H9 (cell line): ENCODE results near the gene RTN4R. TPM values are rescaled to one million over a fixed set of nuclear protein-coding genes. Genes with fewer than 3 reads are reported as not detected.

Experiments used
- DNase-seq: peaks from one replicate; pipeline ENCODE4 v3.0.0-alpha.2; 2017
- H2AFZ ChIP-seq: one replicate; pipeline ENCODE4 v1.6.1; 2013; ENCODE audit warnings: mild to moderate bottlenecking, low read length, control low read depth, moderate library complexity
- H2AK5ac ChIP-seq: 2 replicates; pipeline ENCODE4 v1.6.1; 2013; ENCODE audit warnings: low read length, control low read depth, mixed read lengths; ENCODE audit not compliant: insufficient read length
- H2BK120ac ChIP-seq: one replicate; pipeline ENCODE4 v1.6.1; 2013; ENCODE audit warnings: low read depth, mild to moderate bottlenecking, low read length, control low read depth, inconsistent platforms; ENCODE audit not compliant: poor library complexity, severe bottlenecking
- H2BK12ac ChIP-seq: 2 replicates; pipeline ENCODE4 v1.6.1; 2013; ENCODE audit warnings: low read length, control low read depth, mixed read lengths, low read depth; ENCODE audit not compliant: insufficient read length
- H2BK15ac ChIP-seq: 2 replicates; pipeline ENCODE4 v1.6.1; 2013; ENCODE audit warnings: low read depth, low read length, control low read depth
- H2BK20ac ChIP-seq: one replicate; pipeline ENCODE4 v1.6.1; 2013; ENCODE audit warnings: low read depth, mild to moderate bottlenecking, low read length, control low read depth, inconsistent platforms; ENCODE audit not compliant: poor library complexity, severe bottlenecking
- H2BK5ac ChIP-seq: 2 replicates; pipeline ENCODE4 v1.6.1; 2013; ENCODE audit warnings: low read length, control low read depth, mixed read lengths; ENCODE audit not compliant: insufficient read length
- H3K14ac ChIP-seq: 2 replicates; pipeline ENCODE4 v1.6.1; 2013; ENCODE audit warnings: low read length, control low read depth; ENCODE audit not compliant: insufficient read depth
- H3K18ac ChIP-seq: 2 replicates; pipeline ENCODE4 v1.6.1; 2013; ENCODE audit warnings: low read depth, mild to moderate bottlenecking, mixed read lengths, low read length, control low read depth; ENCODE audit not compliant: insufficient read length
- H3K23ac ChIP-seq: 2 replicates; pipeline ENCODE4 v1.6.1; 2013; ENCODE audit warnings: low read length, control low read depth, mixed read lengths, low read depth; ENCODE audit not compliant: insufficient read length
- H3K23me2 ChIP-seq: 2 replicates; pipeline ENCODE4 v1.6.1; 2013; ENCODE audit warnings: low read depth, mild to moderate bottlenecking, mixed read lengths, low read length, control low read depth; ENCODE audit not compliant: insufficient read length, poor library complexity, severe bottlenecking
- H3K27ac ChIP-seq: 2 replicates; pipeline ENCODE4 v1.5.1; 2013; ENCODE audit warnings: low read length, control low read depth, mixed read lengths, low read depth; ENCODE audit not compliant: insufficient read length
- H3K27me3 ChIP-seq: 2 replicates; pipeline ENCODE4 v1.6.1; 2013; ENCODE audit warnings: low read length, control low read depth, inconsistent platforms; ENCODE audit not compliant: insufficient read depth
- H3K4ac ChIP-seq: 2 replicates; pipeline ENCODE4 v1.6.1; 2013; ENCODE audit warnings: low read depth, mild to moderate bottlenecking, control low read depth, inconsistent platforms, low read length, moderate library complexity
- H3K4me1 ChIP-seq: 2 replicates; pipeline ENCODE4 v1.6.1; 2013; ENCODE audit warnings: low read length, control low read depth, inconsistent platforms; ENCODE audit not compliant: insufficient read depth
- H3K4me2 ChIP-seq: 2 replicates; pipeline ENCODE4 v1.6.1; 2013; ENCODE audit warnings: low read length, control low read depth, mixed read lengths; ENCODE audit not compliant: insufficient read length, insufficient read depth
- H3K56ac ChIP-seq: 2 replicates; pipeline ENCODE4 v1.6.1; 2013; ENCODE audit warnings: low read depth, mild to moderate bottlenecking, mixed read lengths, low read length, control low read depth; ENCODE audit not compliant: insufficient read length
- H3K79me1 ChIP-seq: 2 replicates; pipeline ENCODE4 v1.6.1; 2013; ENCODE audit warnings: low read depth, mild to moderate bottlenecking, moderate library complexity, low read length, control low read depth, inconsistent platforms; ENCODE audit not compliant: insufficient read depth, poor library complexity, severe bottlenecking
- H3K79me2 ChIP-seq: 2 replicates; pipeline ENCODE4 v1.6.1; 2013; ENCODE audit warnings: low read length, control low read depth, inconsistent platforms; ENCODE audit not compliant: insufficient read depth
- H3K9ac ChIP-seq: 2 replicates; pipeline ENCODE4 v1.6.1; 2013; ENCODE audit warnings: low read length, control low read depth, mixed read lengths; ENCODE audit not compliant: insufficient read length; ENCODE audit errors: extremely low read depth
- H3K9me3 ChIP-seq: one replicate; pipeline ENCODE4 v1.6.1; 2013; ENCODE audit warnings: low read depth, low read length, inconsistent platforms; ENCODE audit not compliant: control insufficient read depth
- H3T11ph ChIP-seq: one replicate; pipeline ENCODE4 v1.6.1; 2013; ENCODE audit warnings: mild to moderate bottlenecking, low read length, control low read depth, inconsistent platforms
- H4K20me1 ChIP-seq: one replicate; pipeline ENCODE4 v1.6.1; 2013; ENCODE audit not compliant: control insufficient read depth, insufficient read length, insufficient read depth
- H4K5ac ChIP-seq: 2 replicates; pipeline ENCODE4 v1.6.1; 2013; ENCODE audit warnings: low read depth, mild to moderate bottlenecking, mixed read lengths, low read length, control low read depth; ENCODE audit not compliant: insufficient read length
- H4K8ac ChIP-seq: replicated peaks from 2 replicates; pipeline ENCODE4 v1.6.1; 2013; ENCODE audit warnings: low read length, control low read depth, mixed read lengths, low read depth; ENCODE audit not compliant: insufficient read length
- H4K91ac ChIP-seq: 2 replicates; pipeline ENCODE4 v1.6.1; 2013; ENCODE audit warnings: low read depth, mild to moderate bottlenecking, moderate library complexity, mixed read lengths, low read length, control low read depth; ENCODE audit not compliant: insufficient read length
- H3K27ac Mint-ChIP-seq, 3 experiments: 2 replicates in 2 of 3; 3 replicates in 1 of 3; pipeline ENCODE4 v1.8.0; 2020 to 2021; ENCODE audit warnings: mixed read lengths in 3 of 3, mild to moderate bottlenecking in 1 of 3, moderate library complexity in 1 of 3
- H3K27me3 Mint-ChIP-seq: 2 replicates; pipeline ENCODE4 v1.8.0; 2021; ENCODE audit warnings: low read depth, mild to moderate bottlenecking, moderate library complexity, mixed read lengths
- H3K36me3 Mint-ChIP-seq, 3 experiments: 2 replicates in 2 of 3; 3 replicates in 1 of 3; pipeline ENCODE4 v1.8.0; 2020 to 2021; ENCODE audit warnings: low read depth in 3 of 3, mixed read lengths in 3 of 3; ENCODE audit not compliant: insufficient read depth in 1 of 3
- H3K4me1 Mint-ChIP-seq, 2 experiments: 2 replicates each; pipeline ENCODE4 v1.8.0; 2020; ENCODE audit warnings: mixed read lengths in 2 of 2
- H3K4me3 Mint-ChIP-seq, 2 experiments: 2 replicates in 1 of 2; 3 replicates in 1 of 2; pipeline ENCODE4 v1.8.0; 2020 to 2021; ENCODE audit warnings: mild to moderate bottlenecking in 2 of 2, mixed read lengths in 2 of 2, moderate library complexity in 1 of 2
- H3K9me3 Mint-ChIP-seq, 2 experiments: 2 replicates in 1 of 2; 3 replicates in 1 of 2; pipeline ENCODE4 v1.8.0; 2020; ENCODE audit warnings: mild to moderate bottlenecking in 2 of 2, mixed read lengths in 2 of 2, moderate library complexity in 1 of 2
- WGBS: extraction: QIAGEN DNeasy Blood & Tissue Kit; methylation state at CpG from one replicate; pipeline ENCODE4 v1.1.7; 2013; ENCODE audit warnings: missing lambda C conversion rate, low lambda C conversion rate, mixed read lengths; ENCODE audit not compliant: insufficient read length; ENCODE audit errors: extremely low coverage; 5-methylcytosine and 5-hydroxymethylcytosine counted together
- total RNA-seq: library from RNA; stranded (reverse); gene quantifications from 2 replicates; pipeline ENCODE4 v1.2.1, GENCODE V29; 2021
- TF ChIP-seq, protein P1 (sequence below): fragments of 200-600 bp; sonication (generic); conservative IDR thresholded peaks from 3 replicates; pipeline ENCODE4 v1.8.0; 2021; ENCODE audit warnings: antibody characterized with exemption, mild to moderate bottlenecking

Gene RTN4R
- total RNA-seq, 1 experiment from 2014 or later = 19.0 TPM

DNA sequence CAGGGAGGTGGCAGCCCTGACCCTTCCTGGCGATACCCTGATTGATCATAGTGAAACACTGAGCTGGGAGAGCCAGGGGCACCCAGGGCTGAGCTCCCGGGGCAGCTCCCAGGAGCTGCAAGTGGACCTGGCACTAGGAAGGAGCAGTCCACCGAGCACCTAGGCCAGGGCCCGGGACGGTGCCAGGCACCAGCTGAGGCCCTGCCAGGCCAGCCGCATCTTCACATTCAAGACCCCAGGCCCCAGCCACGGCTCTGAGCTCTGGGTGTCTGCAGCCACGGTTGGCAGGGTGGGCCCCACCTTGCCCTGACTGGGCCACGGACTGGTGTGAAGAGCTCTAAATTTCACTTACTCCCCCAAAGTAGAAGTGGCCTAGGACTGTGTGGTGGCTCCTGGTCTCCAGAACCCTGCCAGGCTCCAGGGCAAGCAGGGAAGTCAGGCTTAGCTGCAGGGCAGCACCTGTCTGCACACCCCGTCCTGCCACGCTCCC, 58.3 kb downstream of the RTN4R start:
- Histone ChIP-seq H3K27me3 (no peaks in the 10 kb centered on the region), H2BK20ac (no peak overlapping the region), H2BK12ac (no peak overlapping the region), H4K8ac (no peak overlapping the region), H4K91ac (no peak overlapping the region), H3K18ac (no peak overlapping the region), H3K4ac (no peak overlapping the region), H3T11ph (no peak overlapping the region), H3K79me1 (no peaks in the 10 kb centered on the region), H3K4me2 (no peak overlapping the region), H4K20me1 (no peaks in the 10 kb centered on the region), H3K14ac (no peak overlapping the region), H3K9me3 (no peaks in the 10 kb centered on the region), H2AK5ac (no peak overlapping the region), H3K56ac (no peak overlapping the region), H3K23ac (no peak overlapping the region), H4K5ac (no peak overlapping the region), H2BK5ac (no peak overlapping the region), H3K23me2 (no peaks in the 10 kb centered on the region), H3K79me2 (no peaks in the 10 kb centered on the region), H2AFZ (no peak overlapping the region), H3K9ac (no peak overlapping the region), H2BK15ac (no peak overlapping the region), H3K4me1 (no peaks in the 10 kb centered on the region; the same call in 1 of the 2 replicates), H2BK120ac (no peak overlapping the region), H3K27ac (no peak overlapping the region)
- WGBS = no CpG with 5 or more reads among the region's 11 CpGs
- Mint-ChIP-seq H3K4me1 (peaks cover 10 to 27% of the 10 kb centered on the region in 2 experiments), H3K27me3 (no peaks in the 10 kb centered on the region), H3K9me3 (no peaks in the 10 kb centered on the region), H3K4me3 (no peak overlapping the region), H3K36me3 (no peaks in the 10 kb centered on the region), H3K27ac (no peak overlapping the region)
- TF ChIP-seq, protein P1, sequence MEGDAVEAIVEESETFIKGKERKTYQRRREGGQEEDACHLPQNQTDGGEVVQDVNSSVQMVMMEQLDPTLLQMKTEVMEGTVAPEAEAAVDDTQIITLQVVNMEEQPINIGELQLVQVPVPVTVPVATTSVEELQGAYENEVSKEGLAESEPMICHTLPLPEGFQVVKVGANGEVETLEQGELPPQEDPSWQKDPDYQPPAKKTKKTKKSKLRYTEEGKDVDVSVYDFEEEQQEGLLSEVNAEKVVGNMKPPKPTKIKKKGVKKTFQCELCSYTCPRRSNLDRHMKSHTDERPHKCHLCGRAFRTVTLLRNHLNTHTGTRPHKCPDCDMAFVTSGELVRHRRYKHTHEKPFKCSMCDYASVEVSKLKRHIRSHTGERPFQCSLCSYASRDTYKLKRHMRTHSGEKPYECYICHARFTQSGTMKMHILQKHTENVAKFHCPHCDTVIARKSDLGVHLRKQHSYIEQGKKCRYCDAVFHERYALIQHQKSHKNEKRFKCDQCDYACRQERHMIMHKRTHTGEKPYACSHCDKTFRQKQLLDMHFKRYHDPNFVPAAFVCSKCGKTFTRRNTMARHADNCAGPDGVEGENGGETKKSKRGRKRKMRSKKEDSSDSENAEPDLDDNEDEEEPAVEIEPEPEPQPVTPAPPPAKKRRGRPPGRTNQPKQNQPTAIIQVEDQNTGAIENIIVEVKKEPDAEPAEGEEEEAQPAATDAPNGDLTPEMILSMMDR = no peak
- no peak for DNase-seq
